CD4-positive, alpha-beta T cell (primary cell): ENCODE measurements around the gene FAM90A26. TPM values are rescaled to one million over a fixed set of nuclear protein-coding genes. Genes with fewer than 3 reads are reported as not detected.
"Not testable (repeated sequence)": the region's sequence is repeated elsewhere in the genome, so short reads cannot be mapped to it uniquely, and the experiment has no call there.

Experiments used
- ATAC-seq: fragments of 200-7000 bp; cut with Tn5 transposase; one replicate; pipeline ENCODE4 v1.10.0; 2022; ENCODE audit warnings: mild to moderate bottlenecking; ENCODE audit not compliant: poor library complexity
- CTCF ChIA-PET: fragments of 350-600 bp; sonication (Branson Sonifier 250); formaldehyde crosslinking; loops from one replicate; lab custom pipeline; 2021; ENCODE audit warnings: antibody characterized with exemption, inconsistent platforms; lab: Charles Lee
- POLR2A ChIA-PET: fragments of 350-600 bp; sonication (Branson Sonifier 250); formaldehyde crosslinking; loops from one replicate; lab custom pipeline; 2021; ENCODE audit warnings: antibody characterized with exemption, inconsistent platforms; lab: Charles Lee
- DNase-seq, 14 experiments: peaks; one replicate each; pipeline ENCODE4 v3.0.0-alpha.2; 2013 to 2020; ENCODE audit warnings: mixed read lengths in 2 of 14
- H3K27ac ChIP-seq, 2 donors: one replicate each; pipeline versions ENCODE4 v1.5.1 to v1.7.0; 2013; ENCODE audit warnings: low read length in 2 of 2, low read depth in 1 of 2, mild to moderate bottlenecking in 1 of 2
- H3K27me3 ChIP-seq, 2 experiments: 1 replicate in 1 of 2; 2 replicates in 1 of 2; pipeline versions ENCODE4 v1.6.1 to v1.7.0; 2013; ENCODE audit warnings: low read length in 2 of 2, control low read depth in 1 of 2, mild to moderate bottlenecking in 1 of 2, moderate library complexity in 1 of 2; ENCODE audit not compliant: insufficient read depth in 2 of 2, control insufficient read depth in 1 of 2
- H3K36me3 ChIP-seq: one replicate; pipeline ENCODE4 v1.6.1; 2013; ENCODE audit warnings: low read length, control low read depth; ENCODE audit not compliant: insufficient read depth
- H3K4me1 ChIP-seq: one replicate; pipeline ENCODE4 v1.6.1; 2013; ENCODE audit warnings: low read length, control low read depth; ENCODE audit not compliant: insufficient read depth
- H3K4me3 ChIP-seq: one replicate; pipeline ENCODE4 v1.5.1; 2013; ENCODE audit warnings: mild to moderate bottlenecking, low read length, moderate library complexity
- H3K9me3 ChIP-seq, 2 experiments: 1 replicate in 1 of 2; 2 replicates in 1 of 2; pipeline versions ENCODE4 v1.6.1 to v1.7.0; 2013; ENCODE audit warnings: low read length in 2 of 2, mild to moderate bottlenecking in 2 of 2, control low read depth in 1 of 2, moderate library complexity in 1 of 2; ENCODE audit not compliant: control insufficient read depth in 1 of 2, insufficient read depth in 1 of 2
- H3K27ac Mint-ChIP-seq: one replicate; pipeline ENCODE4 v1.8.0; 2020; ENCODE audit warnings: mixed read lengths
- H3K27me3 Mint-ChIP-seq: one replicate; pipeline ENCODE4 v1.8.0; 2021; ENCODE audit warnings: mixed read lengths
- H3K36me3 Mint-ChIP-seq: one replicate; pipeline ENCODE4 v1.8.0; 2021; ENCODE audit warnings: low read depth, mixed read lengths
- H3K4me1 Mint-ChIP-seq: one replicate; pipeline ENCODE4 v1.8.0; 2021; ENCODE audit warnings: low read depth, mixed read lengths
- H3K4me3 Mint-ChIP-seq: one replicate; pipeline ENCODE4 v1.8.0; 2020; ENCODE audit warnings: mild to moderate bottlenecking, mixed read lengths
- H3K9me3 Mint-ChIP-seq: one replicate; pipeline ENCODE4 v1.8.0; 2020; ENCODE audit warnings: mixed read lengths
- intact Hi-C, 2 experiments: fragments of 100-400 bp; cut with DNase I in 1 of 2; cut with micrococcal nuclease in 1 of 2; formaldehyde crosslinking; loops; one replicate each; pipeline versions ENCODE4 v1.15.1 to v1.9.0; 2023 to 2025; cut with DNase I, micrococcal nuclease
- total RNA-seq, 174 experiments: library from RNA in 2 of 174; stranded (reverse) in 2 of 174; gene quantifications; one replicate each; pipeline ENCODE4 v1.2.3 and lab custom pipeline; 2021 to 2026

FAM90A26 gene
- total RNA-seq, 2 experiments from 2014 or later = 0.08 TPM; not detected in 1

- peak in 4 of 14 experiments; percentile 8 to 27 (median 14) for DNase-seq
- H3K36me3 Mint-ChIP-seq, intact Hi-C loops: not testable (repeated sequence)
Observed at GRCh38 chr4:9153571-9154157, 16.5 kb upstream of the FAM90A26 start.

GRCh38 chr4:9155101-9155886 is 14.9 kb upstream of the FAM90A26 start:
- H3K36me3 ChIP-seq, POLR2A ChIA-PET, intact Hi-C loops, H3K27ac ChIP-seq, H3K9me3 Mint-ChIP-seq, H3K4me3 ChIP-seq, H3K27me3 ChIP-seq, H3K36me3 Mint-ChIP-seq, CTCF ChIA-PET, H3K27me3 Mint-ChIP-seq, ATAC-seq, H3K9me3 ChIP-seq: not testable (repeated sequence)
- peak in 1 of 14 experiments; percentile 33 for DNase-seq
- peak overlapping the region; percentile 71 for H3K27ac Mint-ChIP-seq
- H3K4me1 Mint-ChIP-seq = peaks cover 27% of the 10 kb centered on the region
- peaks cover 12% of the 10 kb centered on the region for H3K4me1 ChIP-seq
- H3K4me3 Mint-ChIP-seq = peak overlapping the region; percentile 88

More at GRCh38 chr4:9153571-9154157, 16.5 kb upstream of the FAM90A26 start:
- peaks cover 27% of the 10 kb centered on the region for H3K4me1 Mint-ChIP-seq
- H3K36me3 ChIP-seq, H3K27me3 Mint-ChIP-seq, H3K9me3 Mint-ChIP-seq, H3K27me3 ChIP-seq, CTCF ChIA-PET, ATAC-seq, H3K9me3 ChIP-seq: not testable (repeated sequence)
- POLR2A ChIA-PET = interaction anchor here (1.1 kb wide), 1 partner anchor 538 kb away, joined by 4 read pairs; no protein-coding TSS in a partner anchor
- H3K4me1 ChIP-seq = peaks cover 12% of the 10 kb centered on the region
- H3K27ac Mint-ChIP-seq = peak overlapping the region; percentile 100
- peak overlapping the region; percentile 88 for H3K4me3 Mint-ChIP-seq
- peak overlapping the region; percentile 70 for H3K4me3 ChIP-seq
- peak overlapping the region in 1 of 2 donors; percentile 67 for H3K27ac ChIP-seq

GRCh38 chr4:9158392-9158791 is 11.8 kb upstream of the FAM90A26 start:
- H3K9me3 ChIP-seq, H3K27ac ChIP-seq, H3K27me3 Mint-ChIP-seq, CTCF ChIA-PET, H3K27me3 ChIP-seq, H3K27ac Mint-ChIP-seq, H3K36me3 ChIP-seq, ATAC-seq, H3K9me3 Mint-ChIP-seq, H3K36me3 Mint-ChIP-seq, H3K4me1 ChIP-seq, H3K4me3 Mint-ChIP-seq, POLR2A ChIA-PET, H3K4me3 ChIP-seq, intact Hi-C loops: not testable (repeated sequence)
- DNase-seq = peak in 5 of 14 experiments; percentile 24 to 51 (median 30)
- peaks cover 17% of the 10 kb centered on the region for H3K4me1 Mint-ChIP-seq

GRCh38 chr4:9160046-9160445 is 10.2 kb upstream of the FAM90A26 start:
- POLR2A ChIA-PET, DNase-seq, H3K4me1 ChIP-seq, H3K27me3 ChIP-seq, H3K4me1 Mint-ChIP-seq, H3K36me3 Mint-ChIP-seq, H3K4me3 ChIP-seq, H3K27me3 Mint-ChIP-seq, H3K4me3 Mint-ChIP-seq, H3K9me3 ChIP-seq, H3K9me3 Mint-ChIP-seq, intact Hi-C loops, H3K27ac Mint-ChIP-seq, CTCF ChIA-PET, H3K36me3 ChIP-seq, ATAC-seq, H3K27ac ChIP-seq: not testable (repeated sequence)

DNA sequence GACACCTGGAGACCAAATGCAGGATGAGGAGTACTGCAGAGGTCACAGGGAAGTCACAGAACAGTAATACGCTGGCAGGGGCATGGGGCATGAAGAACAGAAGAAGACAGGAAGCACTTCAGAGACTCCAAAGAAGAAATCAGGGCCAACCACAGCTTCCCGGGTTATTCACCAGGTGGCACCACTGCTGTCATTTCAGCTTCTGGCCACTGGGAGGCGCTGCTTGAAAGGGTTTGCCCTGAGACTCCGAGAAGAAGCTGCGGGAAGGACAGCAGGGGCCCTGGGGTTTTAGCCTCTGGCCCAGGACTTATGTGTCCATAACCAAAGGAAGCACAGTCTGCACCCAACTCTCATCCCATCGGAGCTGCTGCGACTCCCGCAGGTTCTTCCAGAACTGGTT is 4.2 kb upstream of the FAM90A26 start:
- H3K4me3 Mint-ChIP-seq, H3K27me3 ChIP-seq, ATAC-seq, H3K36me3 ChIP-seq, H3K27me3 Mint-ChIP-seq, H3K9me3 ChIP-seq, H3K36me3 Mint-ChIP-seq, H3K4me1 ChIP-seq, H3K4me1 Mint-ChIP-seq, CTCF ChIA-PET, intact Hi-C loops, H3K9me3 Mint-ChIP-seq, H3K27ac Mint-ChIP-seq, H3K27ac ChIP-seq, H3K4me3 ChIP-seq, POLR2A ChIA-PET: not testable (repeated sequence)
- peak in 2 of 14 experiments; percentile 65 to 67 for DNase-seq

DNA sequence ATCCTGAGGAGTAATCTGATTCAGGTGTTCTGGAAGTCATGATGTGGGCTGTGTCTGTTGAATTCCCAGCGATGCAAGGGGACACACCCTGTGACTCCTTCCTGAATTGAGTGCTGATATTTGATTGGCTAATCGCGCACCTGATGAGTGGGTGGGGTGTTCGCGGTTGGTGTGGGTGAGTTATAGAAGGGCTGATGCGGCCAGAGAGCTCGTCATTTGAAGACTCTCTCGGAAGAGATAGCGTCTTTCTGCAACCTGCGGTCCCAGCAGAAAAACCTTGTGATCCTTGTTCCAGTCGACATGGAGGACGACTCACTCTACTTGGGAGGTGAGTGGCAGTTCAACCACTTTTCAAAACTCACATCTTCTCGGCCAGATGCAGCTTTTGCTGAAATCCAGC is 40.1 kb downstream of the FAM90A26 start, which contains the start of gene USP17L10:
Gene USP17L10, plus strand, starts transcription at position 301 of the 400 bp plus-strand sequence. Its CDS starts 0 bp downstream, at position 301.
- H3K27me3 Mint-ChIP-seq, CTCF ChIA-PET: not testable (repeated sequence)

DNA sequence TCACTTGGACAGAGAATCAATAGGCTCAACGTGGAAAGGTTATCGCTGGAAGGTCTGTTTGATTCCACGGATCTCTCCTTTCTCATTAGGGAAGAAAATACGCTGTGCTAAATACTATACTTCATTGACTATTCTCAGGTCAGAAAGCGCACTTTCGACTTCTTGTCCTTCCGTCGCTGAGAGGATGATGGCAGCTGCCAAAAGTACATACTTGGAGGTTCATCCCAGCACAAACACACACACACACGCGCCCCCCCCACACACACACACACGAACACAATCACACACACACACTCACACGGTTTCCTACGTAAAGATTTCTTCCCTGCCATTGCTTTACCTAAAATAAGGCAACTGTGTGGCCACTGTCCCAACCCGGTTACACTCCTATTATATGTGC is 44.5 kb downstream of the FAM90A26 start:
- H3K9me3 ChIP-seq, H3K27ac Mint-ChIP-seq, H3K36me3 ChIP-seq, H3K4me1 Mint-ChIP-seq, H3K9me3 Mint-ChIP-seq, intact Hi-C loops, H3K4me3 Mint-ChIP-seq, POLR2A ChIA-PET, H3K36me3 Mint-ChIP-seq, ATAC-seq, H3K4me1 ChIP-seq, CTCF ChIA-PET, H3K27ac ChIP-seq, H3K4me3 ChIP-seq, H3K27me3 ChIP-seq, H3K27me3 Mint-ChIP-seq: not testable (repeated sequence)
- DNase-seq = peak in 1 of 14 experiments; percentile 3

More for the DNA sequence above, 40.1 kb downstream of the FAM90A26 start, which contains the start of gene USP17L10:
- DNase-seq, H3K27ac ChIP-seq, H3K4me3 ChIP-seq, H3K27ac Mint-ChIP-seq, H3K4me3 Mint-ChIP-seq, H3K9me3 Mint-ChIP-seq, H3K27me3 ChIP-seq, intact Hi-C loops, H3K4me1 ChIP-seq, ATAC-seq, H3K9me3 ChIP-seq, H3K4me1 Mint-ChIP-seq, POLR2A ChIA-PET, H3K36me3 Mint-ChIP-seq, H3K36me3 ChIP-seq: not testable (repeated sequence)
